DOHH2 (cell line): ENCODE data around the gene DNAJC18.

Experiments
- H3F3A ChIP-seq: fragments of 200-600 bp; sonication (generic), shearing (Covaris generic); 2 replicates; pipeline ENCODE4 v1.6.0; 2016; ENCODE audit warnings: antibody characterized with exemption, mild to moderate bottlenecking; ENCODE audit not compliant: control insufficient read depth, insufficient read depth
- H3K27ac ChIP-seq: fragments of 200-600 bp; sonication (generic); 2 replicates; pipeline ENCODE4 v1.5.1; 2014; ENCODE audit warnings: low read depth, mild to moderate bottlenecking, low read length, moderate library complexity
- H3K27me3 ChIP-seq: fragments of 200-600 bp; sonication (generic); 2 replicates; pipeline ENCODE4 v1.6.1; 2014; ENCODE audit warnings: mild to moderate bottlenecking, low read length, mixed read lengths; ENCODE audit not compliant: control insufficient read depth
- H3K36me3 ChIP-seq: fragments of 200-600 bp; sonication (generic); 2 replicates; pipeline ENCODE4 v1.6.1; 2014; ENCODE audit warnings: mild to moderate bottlenecking, low read length, moderate library complexity, mixed read lengths; ENCODE audit not compliant: control insufficient read depth
- H3K4me1 ChIP-seq: fragments of 200-600 bp; sonication (generic); 2 replicates; pipeline ENCODE4 v1.6.1; 2014; ENCODE audit warnings: mild to moderate bottlenecking, low read length, mixed read lengths; ENCODE audit not compliant: control insufficient read depth
- H3K4me2 ChIP-seq: fragments of 200-600 bp; sonication (generic); 2 replicates; pipeline ENCODE4 v1.6.0; 2014; ENCODE audit warnings: mild to moderate bottlenecking, low read length, moderate library complexity
- H3K4me3 ChIP-seq: fragments of 200-600 bp; sonication (generic); 2 replicates; pipeline ENCODE4 v1.5.1; 2014; ENCODE audit warnings: mild to moderate bottlenecking, low read length, mixed read lengths
- H3K79me2 ChIP-seq: fragments of 200-600 bp; sonication (generic); 2 replicates; pipeline ENCODE4 v1.6.1; 2014; ENCODE audit warnings: mild to moderate bottlenecking, low read length, mixed read lengths; ENCODE audit not compliant: control insufficient read depth
- H3K9me2 ChIP-seq: fragments of 200-600 bp; sonication (generic); replicated peaks from 2 replicates; pipeline ENCODE4 v1.6.1; 2014; ENCODE audit warnings: mild to moderate bottlenecking, low read length, mixed read lengths; ENCODE audit not compliant: control insufficient read depth
- H3K9me3 ChIP-seq: fragments of 200-600 bp; sonication (generic); 2 replicates; pipeline ENCODE4 v1.6.1; 2014; ENCODE audit warnings: antibody characterized with exemption, low read length, mixed read lengths; ENCODE audit not compliant: control insufficient read depth, insufficient read depth
- H4K20me1 ChIP-seq: fragments of 200-600 bp; sonication (generic); 2 replicates; pipeline ENCODE4 v1.6.0; 2014; ENCODE audit warnings: low read depth, mild to moderate bottlenecking, antibody characterized with exemption, low read length, moderate library complexity; ENCODE audit not compliant: control insufficient read depth, insufficient read depth
- CTCF ChIP-seq: fragments of 200-600 bp; sonication (generic); IDR thresholded peaks from one replicate; pipeline ENCODE4 v1.5.1; 2014; ENCODE audit warnings: antibody characterized with exemption, mild to moderate bottlenecking, low read depth, low read length; ENCODE audit not compliant: poor library complexity, severe bottlenecking
- EZH2phosphoT487 ChIP-seq: fragments of 200-600 bp; sonication (generic); IDR thresholded peaks from 2 replicates; pipeline ENCODE4 v1.6.1; 2017; ENCODE audit warnings: borderline replicate concordance, mild to moderate bottlenecking, antibody characterized with exemption, low read length, moderate library complexity, mixed read lengths

DNAJC18 gene

GRCh38 chr5:139378941-139379361 is 60.4 kb downstream of the DNAJC18 start:
- Histone ChIP-seq H3K4me3 (no peak overlapping the region), H3K27ac (no peak overlapping the region), H3K4me2 (no peak overlapping the region)

DNA sequence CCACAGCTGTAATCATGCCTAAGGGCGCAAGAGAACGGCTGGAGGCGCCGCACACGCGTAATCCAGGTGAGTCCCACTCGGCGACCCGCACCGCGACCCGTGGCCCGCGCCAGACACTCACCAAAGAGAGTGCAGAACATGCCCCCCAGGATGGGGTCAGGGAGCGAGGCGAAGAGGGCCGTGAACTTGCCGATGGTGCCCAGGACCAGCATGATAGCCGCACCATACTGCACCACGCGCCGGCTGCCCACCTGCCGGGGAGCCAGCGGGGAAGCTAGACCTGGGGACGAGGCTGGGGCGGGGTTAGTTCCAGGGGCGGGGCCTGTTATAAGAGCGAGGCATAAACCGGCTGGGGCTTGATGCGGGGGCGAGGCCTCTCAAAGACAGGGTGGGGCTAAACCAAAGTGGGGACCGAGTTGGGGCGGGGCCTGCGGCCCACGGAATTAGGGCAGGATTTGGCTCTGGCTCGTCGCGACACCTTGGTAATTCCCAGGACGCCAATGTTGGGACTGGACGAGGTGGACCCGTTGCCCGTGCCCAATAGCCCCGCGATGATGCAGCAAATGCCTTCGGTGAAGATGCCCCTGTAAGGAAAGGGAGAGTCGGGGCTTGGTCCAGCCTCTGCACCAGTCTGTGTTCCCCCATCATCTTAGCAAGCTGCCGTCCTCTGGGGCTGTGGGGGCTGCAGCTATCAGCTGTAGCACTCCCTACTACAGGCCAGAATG is 61.1 kb downstream of the DNAJC18 start:
- H3K27ac ChIP-seq: no peak overlapping the region
- TF ChIP-seq CTCF (no peak), EZH2phosphoT487 (no peak)
- no peaks in the 10 kb centered on the region for H3K79me2 ChIP-seq
- H3K4me3 ChIP-seq: no peak overlapping the region
- H3K4me2 ChIP-seq: no peak overlapping the region
- H3K4me1 ChIP-seq: peaks cover 14% of the 10 kb centered on the region
- no peaks in the 10 kb centered on the region for H3K9me2 ChIP-seq
- H3K9me3 ChIP-seq: no peaks in the 10 kb centered on the region
- no peaks in the 10 kb centered on the region for H3K36me3 ChIP-seq
- H3F3A ChIP-seq: peaks cover 4% of the 10 kb centered on the region
- H3K27me3 ChIP-seq: no peaks in the 10 kb centered on the region
- H4K20me1 ChIP-seq: no peaks in the 10 kb centered on the region

More at GRCh38 chr5:139378941-139379361, 60.4 kb downstream of the DNAJC18 start:
- H3K36me3 ChIP-seq: no peaks in the 10 kb centered on the region
- H4K20me1 ChIP-seq: no peaks in the 10 kb centered on the region
- H3K27me3 ChIP-seq: no peaks in the 10 kb centered on the region
- peaks cover 11% of the 10 kb centered on the region for H3F3A ChIP-seq
- TF ChIP-seq EZH2phosphoT487: no peak
- TF ChIP-seq CTCF: no peak
- H3K9me2 ChIP-seq: no peaks in the 10 kb centered on the region
- no peaks in the 10 kb centered on the region for H3K9me3 ChIP-seq
- H3K4me1 ChIP-seq: peaks cover 21% of the 10 kb centered on the region
- no peaks in the 10 kb centered on the region for H3K79me2 ChIP-seq

- 0 out of 2 replicates have a peak, but pooled peaks cover 3% of the 10 kb centered on the region for H3F3A ChIP-seq
- peaks cover under 1% of the 10 kb centered on the region for H3K36me3 ChIP-seq
- no peaks in the 10 kb centered on the region for H3K9me3 ChIP-seq
- no peak overlapping the region for H3K4me3 ChIP-seq
- H3K9me2 ChIP-seq: no peaks in the 10 kb centered on the region
- H4K20me1 ChIP-seq: no peaks in the 10 kb centered on the region
- no peaks in the 10 kb centered on the region for H3K27me3 ChIP-seq
- H3K4me2 ChIP-seq: no peak overlapping the region
- H3K79me2 ChIP-seq: no peaks in the 10 kb centered on the region
- TF ChIP-seq EZH2phosphoT487 (no peak), CTCF (no peak)
- no peak overlapping the region for H3K27ac ChIP-seq
- peaks cover 5% of the 10 kb centered on the region for H3K4me1 ChIP-seq
Observed at GRCh38 chr5:139377226-139377625, 62.1 kb downstream of the DNAJC18 start.
